A549 treated with Hydrocortisone at 1 μM for 4 hours (cell line): ENCODE results near the gene KCNIP1. TPM values are rescaled to one million over a fixed set of nuclear protein-coding genes. Genes with fewer than 3 reads are reported as not detected.

ENCODE experiments used
- total RNA-seq: library from RNA; stranded (reverse); fragments of 200-300 nt; extraction: Qiagen RNA extraction; gene quantifications from 5 replicates; pipeline ENCODE4 v1.2.3, GENCODE V29; 2022

Gene KCNIP1
- not detected in 5 replicates for total RNA-seq

DNA sequence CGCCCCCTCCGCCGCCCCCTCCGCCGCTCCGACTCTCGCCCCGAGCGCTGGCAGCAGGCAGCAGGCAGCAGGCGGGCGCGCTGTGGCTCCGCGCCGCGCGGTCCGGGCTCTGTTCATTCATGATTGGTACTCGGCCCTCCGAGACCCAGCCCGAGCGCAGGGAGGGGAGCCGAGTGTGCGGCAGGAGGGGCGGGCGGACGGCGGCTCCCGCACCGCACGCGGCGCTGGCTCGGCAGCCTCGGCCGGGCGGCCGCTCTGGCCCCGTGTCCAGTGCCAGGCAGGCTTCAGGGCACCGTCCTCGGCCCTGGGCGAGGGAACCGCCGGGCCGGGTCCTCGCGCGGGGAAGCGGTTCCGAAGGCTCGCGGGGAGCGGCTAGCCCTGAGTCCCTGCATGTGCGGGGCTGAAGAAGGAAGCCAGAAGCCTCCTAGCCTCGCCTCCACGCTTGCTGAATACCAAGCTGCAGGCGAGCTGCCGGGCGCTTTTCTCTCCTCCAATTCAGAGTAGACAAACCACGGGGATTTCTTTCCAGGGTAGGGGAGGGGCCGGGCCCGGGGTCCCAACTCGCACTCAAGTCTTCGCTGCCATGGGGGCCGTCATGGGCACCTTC lies at the start of gene KCNIP1:
TSS of gene KCNIP1 (plus strand) at position 31 of the 607 bp plus-strand sequence.

GRCh38 chr5:170783498-170784247 lies 279.9 kb downstream of the KCNIP1 start, which contains the start of gene GABRP:
TSS of gene GABRP (plus strand) at chr5:170783725. CDS start at chr5:170788616, 4,891 bp downstream.

Other genes with a start within 250 kb of the KCNIP1 start
- gene LCP2, start 206.2 kb upstream of the KCNIP1 start, total RNA-seq = 0.05 to 0.06 TPM in 2 of 5 replicates, not detected in the others
- gene KCNMB1, start 114.7 kb upstream of the KCNIP1 start, total RNA-seq = 0.01 TPM in 1 of 5 replicates, not detected in the others